ENCODE results near the gene AQP12A.

GRCh38 chr2:240727913-240728312 is 36.2 kb downstream of the AQP12A start:
- TF ChIP-seq POLR2A (IDR thresholded peaks at IDR 0.05) (no peak), CTCF (IDR thresholded peaks at IDR 0.05) (no peak)

Data from adrenal gland (tissue), 5 donors.